OCI-LY1 (cell line): Measurements from ENCODE around the gene RCOR3.

Experiments
- CTCF ChIP-seq: fragments of 200-600 bp; sonication (generic), shearing (Covaris generic); IDR thresholded peaks from 2 replicates; pipeline ENCODE4 v1.5.1; 2017; ENCODE audit warnings: mild to moderate bottlenecking, antibody characterized with exemption, low read length, moderate library complexity, mixed read lengths
- EZH2 ChIP-seq: fragments of 200-600 bp; sonication (generic), shearing (Covaris generic); IDR thresholded peaks from 2 replicates; pipeline ENCODE4 v1.8.0; 2017; ENCODE audit warnings: borderline replicate concordance, mixed run types, mild to moderate bottlenecking, antibody characterized with exemption, low read length, moderate library complexity, mixed read lengths

GRCh38 chr1:211267204-211267857 lies 8.2 kb downstream of the RCOR3 start:
- TF ChIP-seq CTCF: no peak
- no peak for TF ChIP-seq EZH2
